ENCODE data around the gene SMIM41. TPM values are rescaled to one million over a fixed set of nuclear protein-coding genes. Genes with fewer than 3 reads are reported as not detected.
"Not testable (repeated sequence)": the region's sequence is repeated elsewhere in the genome, so short reads cannot be mapped to it uniquely, and the experiment has no call there.

Gene SMIM41
- total RNA-seq, 2 donors from 2014 or later: 0.19 TPM; not detected in 1

DNA sequence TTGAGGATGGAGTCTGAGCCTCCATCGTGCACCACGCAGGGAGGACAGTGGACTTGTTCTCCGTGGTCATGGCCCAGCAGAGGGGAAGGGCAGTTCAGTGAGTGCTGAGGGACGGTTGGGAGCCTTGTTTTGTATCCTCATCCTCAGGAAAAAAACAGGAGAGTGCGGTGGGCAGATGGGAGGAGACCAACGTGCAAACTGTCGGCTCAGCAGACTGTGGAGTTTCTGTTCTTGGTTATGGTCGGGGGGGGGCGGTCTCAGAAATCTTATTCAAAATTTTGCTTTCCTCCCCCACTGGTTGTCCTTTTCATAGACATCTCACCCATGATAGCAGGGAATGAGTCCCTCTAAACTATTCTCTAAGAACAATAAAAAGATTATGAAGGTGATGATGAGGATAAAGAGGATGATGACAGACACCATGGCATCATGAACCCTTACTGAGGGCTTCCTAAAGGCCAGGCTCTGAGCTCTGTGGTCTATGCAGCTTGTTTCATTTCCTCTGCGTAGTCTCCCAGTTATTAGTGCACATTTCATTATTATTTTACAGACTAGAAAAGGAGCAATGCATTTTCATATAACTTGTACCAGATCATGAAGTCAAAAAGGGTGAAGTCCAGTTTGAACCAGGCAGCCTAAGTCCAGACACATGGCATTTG is 25.1 kb downstream of the SMIM41 start:
- intact Hi-C loops (cut with DNase I); DNase-seq (ENCODE audit: low spot score): not testable (repeated sequence)

- DNase-seq (ENCODE audit: low spot score); intact Hi-C loops (cut with DNase I): not testable (repeated sequence)
Measured at GRCh38 chr12:52116222-52117125, 37.0 kb downstream of the SMIM41 start.

DNA sequence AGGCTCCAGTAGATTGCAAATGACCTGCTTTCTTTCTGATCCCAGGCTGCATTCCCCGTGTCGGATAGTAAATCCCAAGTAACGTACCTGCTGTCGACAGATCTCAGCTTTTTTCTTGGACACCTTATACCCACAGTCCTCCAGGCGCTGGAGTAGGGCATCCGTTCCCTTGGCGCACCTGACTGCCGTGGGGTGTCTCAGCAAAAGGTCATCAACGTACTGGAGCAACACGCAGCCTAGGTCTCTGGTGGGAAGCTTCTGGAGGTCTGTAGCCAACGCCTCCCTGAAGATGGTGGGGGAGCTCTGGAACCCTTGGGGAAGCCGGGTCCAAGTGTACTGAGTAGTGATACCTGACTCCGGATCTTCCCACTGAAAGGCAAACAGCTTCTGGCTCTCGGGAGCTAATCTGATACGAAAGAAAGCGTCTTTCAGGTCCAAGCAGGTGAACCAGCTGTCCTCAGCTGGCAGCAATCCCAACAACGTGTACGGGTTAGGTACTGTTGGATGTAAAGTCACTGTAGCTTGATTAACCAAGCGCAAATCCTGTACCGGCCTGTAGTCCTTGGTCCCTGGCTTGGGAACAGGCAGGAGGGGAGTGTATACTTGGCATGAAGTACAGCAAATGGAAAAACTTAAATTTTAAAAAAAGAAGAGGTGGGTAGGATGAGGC is 38.4 kb downstream of the SMIM41 start:
- intact Hi-C loops (cut with DNase I); DNase-seq (ENCODE audit: low spot score): not testable (repeated sequence)

DNA sequence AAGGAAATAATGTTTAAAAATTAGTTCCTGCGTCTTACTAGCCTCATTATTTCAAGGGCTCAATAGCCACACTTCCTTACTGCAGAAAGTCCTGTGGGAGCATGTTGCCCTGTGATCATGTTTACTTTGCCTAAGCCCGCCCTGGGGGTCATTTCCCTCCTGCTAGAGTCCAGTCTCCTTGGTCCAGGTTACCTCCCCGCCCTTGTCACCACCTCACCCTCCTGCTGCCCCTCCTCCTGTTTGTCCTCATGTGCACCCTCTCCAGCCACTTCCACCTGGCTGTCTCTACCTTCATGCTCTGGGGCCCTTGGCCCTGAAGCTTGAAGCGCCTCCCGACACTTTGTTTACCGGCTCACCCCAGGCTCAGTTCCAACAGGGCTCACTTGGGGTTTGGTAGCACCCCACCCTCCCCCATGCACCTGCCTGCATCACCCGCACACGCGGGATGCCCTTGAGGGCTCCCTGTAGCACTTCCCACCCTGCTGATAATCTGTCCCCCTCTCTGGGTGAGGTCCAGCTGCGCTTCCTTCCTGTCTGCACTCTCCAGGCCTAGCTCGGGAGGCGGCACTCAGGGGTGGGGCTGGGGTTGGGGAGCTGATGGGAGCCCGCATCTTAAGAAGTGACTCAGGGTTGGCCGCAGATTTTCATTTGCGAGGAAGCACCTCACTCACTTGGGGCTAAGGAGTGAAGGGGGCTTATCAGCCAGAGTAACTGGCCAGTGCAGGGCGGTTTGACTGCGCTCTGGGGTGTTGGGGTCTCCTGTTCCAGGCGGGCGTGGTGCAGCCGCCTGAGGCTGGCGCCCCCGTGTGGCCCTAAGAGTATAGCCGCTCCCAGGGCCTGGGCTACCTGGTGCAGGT is 40.1 kb downstream of the SMIM41 start:
- no peak for DNase-seq (ENCODE audit: low spot score)
- intact Hi-C loops (cut with DNase I): no loop called here

GRCh38 chr12:52120951-52121823 is 41.7 kb downstream of the SMIM41 start:
- intact Hi-C loops (cut with DNase I): no loop called here
- DNase-seq (ENCODE audit: low spot score): no peak

GRCh38 chr12:52121824-52122539 is 42.5 kb downstream of the SMIM41 start:
- no peak for DNase-seq (ENCODE audit: low spot score)
- intact Hi-C loops (cut with DNase I): no loop called here

GRCh38 chr12:52122540-52122871 is 43.0 kb downstream of the SMIM41 start:
- intact Hi-C loops (cut with DNase I): no loop called here
- DNase-seq (ENCODE audit: low spot score): no peak

GRCh38 chr12:52122904-52123303 is 43.4 kb downstream of the SMIM41 start:
- no peak for DNase-seq (ENCODE audit: low spot score)
- intact Hi-C loops (cut with DNase I): no loop called here

DNA sequence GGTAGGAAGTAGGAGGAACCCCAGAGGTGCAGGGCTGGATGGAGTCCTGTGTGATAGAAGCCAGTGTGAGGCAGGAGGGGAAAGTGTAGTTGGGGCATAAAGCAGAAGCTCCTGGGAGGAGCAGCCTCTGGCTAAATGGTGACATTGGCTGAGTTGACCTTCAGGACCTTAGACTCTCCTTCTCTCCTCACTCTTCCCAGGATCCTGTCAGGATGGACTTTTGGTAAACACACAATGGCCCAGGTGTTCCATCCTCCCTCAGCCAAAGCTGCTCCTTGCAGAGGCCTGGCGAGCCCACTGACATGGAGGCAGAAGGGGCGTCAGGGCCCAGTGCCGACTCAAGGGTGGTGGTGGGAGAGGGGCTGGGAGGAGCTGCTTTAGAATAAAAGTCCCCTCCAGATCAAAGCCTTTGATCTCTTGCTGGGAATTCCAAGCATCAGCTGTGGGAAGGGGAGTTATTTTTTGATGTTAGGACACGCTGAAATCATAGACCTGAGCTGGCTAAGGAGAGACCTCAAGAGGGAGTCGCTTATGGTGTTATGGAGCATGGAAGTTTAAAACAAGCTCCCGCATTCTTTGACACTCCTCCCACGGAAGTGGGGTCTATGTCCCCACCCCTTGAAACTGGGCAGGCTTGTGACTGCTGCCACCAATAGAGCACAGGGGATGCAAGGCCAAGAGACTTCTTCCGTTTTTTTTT is 44.1 kb downstream of the SMIM41 start:
- DNase-seq (ENCODE audit: low spot score): no peak
- intact Hi-C loops (cut with DNase I): no loop called here

GRCh38 chr12:52125476-52125900 is 46.0 kb downstream of the SMIM41 start:
- no peak for DNase-seq (ENCODE audit: low spot score)
- intact Hi-C loops (cut with DNase I): no loop called here

GRCh38 chr12:52126050-52126604 is 46.6 kb downstream of the SMIM41 start:
- intact Hi-C loops (cut with DNase I): no loop called here
- DNase-seq (ENCODE audit: low spot score): no peak

DNA sequence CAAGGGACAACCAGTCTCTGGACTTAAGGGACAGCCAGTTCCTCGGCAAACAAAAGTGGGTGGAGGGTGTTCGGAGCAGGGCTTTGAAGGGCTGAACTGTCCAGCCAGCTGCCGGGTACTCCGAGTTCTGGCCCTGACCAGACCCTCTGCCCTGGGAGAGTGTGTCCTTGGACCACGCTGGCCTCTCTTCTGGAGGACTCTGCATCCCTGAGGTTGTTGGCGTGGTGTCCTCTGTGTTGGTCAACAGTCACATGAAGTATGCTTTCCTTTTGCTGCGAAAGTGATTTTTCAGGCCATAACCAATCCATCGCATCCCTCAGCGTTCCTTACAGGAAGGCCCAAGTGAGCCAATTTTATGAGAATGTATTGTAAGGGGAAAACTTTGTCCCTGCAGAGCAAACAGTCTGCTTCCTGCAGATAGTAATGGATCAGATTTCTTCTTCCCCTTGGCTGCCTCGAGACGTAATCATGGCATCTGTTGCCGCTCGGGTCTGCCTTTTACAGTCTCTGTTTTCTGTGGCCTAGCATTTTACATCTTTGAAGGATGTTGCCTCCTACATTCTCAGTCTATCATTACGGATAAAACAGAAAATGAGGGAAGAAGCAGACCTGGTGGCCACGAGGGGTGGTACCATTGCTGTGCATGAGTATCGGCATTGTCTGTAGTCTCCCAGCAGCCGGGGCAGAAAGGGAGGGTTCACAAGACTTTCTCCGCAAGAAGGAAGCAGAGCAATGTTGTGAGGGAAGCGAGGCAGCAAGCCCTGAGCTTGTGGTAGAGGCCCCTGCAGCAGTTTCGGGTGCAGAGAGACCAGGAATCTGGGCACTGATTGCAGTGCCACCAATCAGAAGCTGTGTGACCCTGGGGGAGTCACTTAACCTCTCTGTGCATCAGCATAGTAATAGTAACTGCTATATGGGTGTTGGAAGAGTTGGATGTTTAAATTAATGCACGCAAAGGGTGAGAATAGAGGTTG is 47.4 kb downstream of the SMIM41 start:
- no peak for DNase-seq (ENCODE audit: low spot score)
- intact Hi-C loops (cut with DNase I): no loop called here

- intact Hi-C loops (cut with DNase I): no loop called here
- DNase-seq (ENCODE audit: low spot score): no peak
Measured at GRCh38 chr12:52127683-52128450, 48.4 kb downstream of the SMIM41 start.

DNA sequence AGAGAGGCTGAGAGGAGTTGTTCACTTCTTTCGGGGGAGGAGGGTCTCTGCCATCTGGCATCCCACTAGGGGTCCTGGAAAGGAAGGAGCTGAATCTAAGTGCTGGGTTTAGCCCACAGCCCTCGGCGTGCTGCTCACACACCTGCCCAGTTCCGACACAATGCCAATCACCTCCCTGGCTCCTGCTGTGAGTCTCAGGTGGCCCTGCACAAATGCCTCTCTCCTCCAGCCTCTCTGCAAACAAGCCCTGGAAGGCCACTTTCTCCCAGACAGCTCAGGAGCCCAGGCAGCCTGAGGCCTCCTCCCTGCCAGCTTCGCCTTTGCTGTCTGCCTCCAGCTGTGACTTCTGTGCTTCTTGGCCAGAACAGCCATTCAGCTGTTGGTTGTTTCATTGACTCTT is 51.2 kb downstream of the SMIM41 start:
- DNase-seq (ENCODE audit: low spot score): no peak
- intact Hi-C loops (cut with DNase I): no loop called here

- no peak for DNase-seq (ENCODE audit: low spot score)
- intact Hi-C loops (cut with DNase I): no loop called here
Measured at GRCh38 chr12:52132754-52133161, 53.3 kb downstream of the SMIM41 start.
